SK-MEL-5 (cell line): ENCODE data around the gene PRR36. TPM values are rescaled to one million over a fixed set of nuclear protein-coding genes. Genes with fewer than 3 reads are reported as not detected.
"Not testable (repeated sequence)": the region's sequence is repeated elsewhere in the genome, so short reads cannot be mapped to it uniquely, and the experiment has no call there.

ENCODE experiments used
- DNase-seq: peaks from one replicate; pipeline ENCODE4 v3.0.0-alpha.2; 2016; ENCODE audit warnings: low read depth, low spot score
- in situ Hi-C: cut with HindIII; loops from 2 replicates; pipeline ENCODE4 v1.10.0; 2016; ENCODE audit warnings: low sequenced_read_pairs, high pct_unique_total_duplicates, low pct_unique_long_range_greater_than_20kb
- polyA plus RNA-seq, 2 experiments: library from polyadenylated mRNA; depleted of rRNA; stranded (reverse); fragments of >200 nt; gene quantifications; 2 replicates each; pipeline ENCODE4 v1.2.3, GENCODE V29; 2015
- total RNA-seq: library from RNA; depleted of rRNA; stranded (reverse); fragments of >200 nt; shearing (Covaris generic); gene quantifications from 2 replicates; pipeline ENCODE4 v1.2.3, GENCODE V29; 2014; rRNA removed

PRR36 gene
- 0.72 TPM in 1 of 2 replicates, not detected in the other for total RNA-seq
- 0.18 and 0.33 TPM in 2 replicates for polyA plus RNA-seq (2015; cell fraction: cytosol; rRNA removed)
- 0.36 TPM in 1 of 2 replicates, not detected in the other for polyA plus RNA-seq (2015; cell fraction: nucleus; rRNA removed)

DNA sequence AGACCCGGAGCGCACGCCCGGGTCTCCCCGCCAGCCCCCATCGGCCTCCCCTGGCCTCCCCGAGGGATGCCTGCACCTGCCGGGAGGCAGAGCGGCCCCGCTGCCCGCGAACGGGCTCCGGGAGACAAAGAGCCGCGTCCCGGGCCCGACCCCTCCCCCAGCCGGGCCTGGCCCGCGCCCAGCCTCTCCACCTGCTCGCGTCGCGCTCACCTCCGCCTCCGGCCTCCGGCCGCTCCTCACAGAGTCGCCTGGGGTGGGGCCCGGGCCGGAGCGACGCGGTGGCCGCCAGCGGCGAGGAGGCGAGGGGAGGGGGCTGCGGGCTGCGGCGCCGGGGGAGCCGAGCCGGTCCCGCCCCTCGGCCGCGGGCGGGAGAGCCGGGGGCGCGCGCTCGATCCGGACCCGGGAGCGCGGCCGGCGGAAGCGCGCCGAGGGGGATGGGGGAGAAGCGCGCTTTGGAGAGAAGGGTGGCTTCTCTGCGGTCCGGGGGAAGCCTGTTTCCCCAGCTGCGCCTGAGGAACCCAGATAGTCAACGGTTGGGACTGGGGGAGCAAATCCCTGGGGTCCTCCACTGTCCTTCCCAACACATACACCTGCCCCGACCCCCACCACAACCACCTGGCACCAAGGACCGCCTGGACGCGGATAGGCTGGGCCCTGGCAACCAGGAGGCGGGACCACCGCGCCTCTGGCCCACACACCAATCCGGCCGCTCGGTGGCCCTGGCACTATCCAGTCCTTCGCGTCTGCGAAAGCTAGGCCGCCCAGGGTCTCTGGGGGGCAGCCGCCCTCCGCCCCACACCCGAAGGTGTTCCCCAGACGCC lies at the start of gene PRR36:
Gene PRR36 (minus strand): TSS at position 315 of the 821 bp plus-strand sequence. CDS start 701 bp downstream, outside the sequence.
- DNase-seq = peak; percentile 47
- in situ Hi-C loops = no loop called here

DNA sequence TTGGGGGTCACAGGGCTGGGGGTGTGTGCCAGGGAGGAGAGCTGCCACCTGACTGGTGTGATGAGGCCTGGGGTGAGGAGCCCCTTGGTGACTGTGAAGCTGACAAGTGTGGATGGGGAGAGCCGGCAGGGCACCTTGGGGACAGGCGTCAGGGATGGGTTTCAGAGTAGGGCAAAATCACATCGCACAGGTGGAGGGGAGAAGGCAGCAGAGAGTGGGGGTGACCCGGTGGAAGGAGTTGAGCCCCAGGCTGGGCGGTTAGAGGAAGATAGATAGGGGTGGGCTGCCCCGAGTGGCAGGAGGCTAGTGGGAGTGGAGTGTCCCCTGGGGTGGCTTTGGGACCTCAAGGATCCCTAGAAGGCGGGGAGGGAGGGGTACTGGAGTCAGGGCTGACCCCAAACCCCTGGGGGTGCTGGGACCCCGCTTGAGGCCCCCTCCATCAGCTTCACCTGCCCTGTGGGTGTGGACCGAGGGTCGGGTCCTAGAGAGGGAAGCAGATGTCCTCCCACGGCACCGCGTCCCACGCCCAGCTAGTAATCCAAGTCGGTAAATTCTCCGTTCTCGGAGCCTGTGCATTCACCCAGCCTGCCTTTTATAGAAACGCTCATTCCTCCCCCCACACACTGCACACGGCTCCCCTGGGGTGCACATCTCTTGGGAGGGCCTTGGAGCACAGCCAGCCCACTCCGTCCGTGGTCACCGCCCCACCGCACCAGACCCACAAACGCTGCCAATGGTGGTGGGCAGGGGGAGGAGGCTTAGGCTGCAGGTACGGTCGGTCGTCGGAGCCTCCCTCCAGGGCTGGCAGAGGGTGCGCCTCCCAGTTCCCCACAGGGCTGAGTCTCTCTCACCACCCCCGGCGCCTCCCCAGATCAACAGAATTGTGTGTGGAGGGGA lies 49.4 kb upstream of the PRR36 start:
- in situ Hi-C loops = no loop called here
- no peak for DNase-seq

DNA sequence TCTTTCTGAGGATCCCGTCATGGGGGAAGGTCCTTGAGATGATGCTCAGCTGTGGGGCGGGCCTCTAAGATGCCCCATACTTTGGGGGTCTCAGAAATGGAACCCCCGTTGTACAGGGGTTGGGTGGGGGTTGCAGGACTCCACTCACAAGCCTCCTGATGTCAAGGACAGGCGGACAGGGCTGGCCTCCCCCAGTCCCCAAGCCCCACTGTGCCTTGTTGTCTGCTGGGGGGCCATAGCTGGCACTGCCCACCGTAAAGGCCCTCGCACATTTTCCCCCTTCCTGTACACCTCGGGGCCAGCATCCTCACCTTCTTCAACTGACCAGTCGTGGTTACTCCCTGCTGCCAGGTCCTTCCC lies 48.6 kb upstream of the PRR36 start:
- DNase-seq = no peak
- in situ Hi-C loops = no loop called here

DNA sequence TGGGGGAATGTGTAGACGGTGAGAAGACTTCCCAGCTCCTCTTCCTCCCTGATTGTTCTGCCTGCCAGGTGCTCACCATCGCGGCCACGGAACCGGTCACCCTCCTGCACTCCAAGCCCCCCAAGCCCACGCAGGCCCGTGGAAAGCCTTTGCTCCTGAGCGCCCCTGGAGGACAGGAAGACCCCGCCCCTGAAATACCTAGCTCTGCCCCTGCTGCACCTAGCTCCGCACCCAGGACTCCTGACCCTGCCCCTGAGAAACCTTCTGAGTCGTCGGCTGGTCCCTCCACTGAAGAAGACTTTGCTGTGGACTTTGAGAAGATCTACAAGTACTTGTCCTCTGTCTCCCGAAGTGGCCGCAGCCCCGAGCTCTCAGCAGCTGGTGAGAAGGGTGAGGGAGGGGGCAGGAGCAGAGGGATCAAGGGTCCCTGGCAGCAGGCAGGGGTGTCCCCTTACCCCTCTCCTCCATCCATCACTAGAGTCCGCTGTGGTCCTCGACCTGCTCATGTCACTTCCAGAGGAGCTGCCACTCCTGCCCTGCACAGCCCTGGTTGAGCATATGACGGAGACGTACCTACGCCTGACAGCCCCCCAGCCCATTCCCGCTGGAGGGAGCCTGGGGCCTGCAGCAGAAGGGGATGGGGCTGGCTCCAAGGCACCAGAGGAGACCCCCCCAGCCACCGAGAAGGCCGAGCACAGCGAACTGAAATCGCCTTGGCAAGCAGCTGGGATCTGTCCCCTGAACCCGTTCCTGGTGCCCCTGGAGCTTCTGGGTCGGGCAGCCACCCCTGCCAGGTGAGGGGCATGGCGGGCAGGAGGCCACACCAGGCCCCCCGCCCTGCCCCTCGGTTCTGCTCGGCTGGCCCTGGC lies 48.0 kb upstream of the PRR36 start:
- DNase-seq = no peak
- in situ Hi-C loops = no loop called here

DNA sequence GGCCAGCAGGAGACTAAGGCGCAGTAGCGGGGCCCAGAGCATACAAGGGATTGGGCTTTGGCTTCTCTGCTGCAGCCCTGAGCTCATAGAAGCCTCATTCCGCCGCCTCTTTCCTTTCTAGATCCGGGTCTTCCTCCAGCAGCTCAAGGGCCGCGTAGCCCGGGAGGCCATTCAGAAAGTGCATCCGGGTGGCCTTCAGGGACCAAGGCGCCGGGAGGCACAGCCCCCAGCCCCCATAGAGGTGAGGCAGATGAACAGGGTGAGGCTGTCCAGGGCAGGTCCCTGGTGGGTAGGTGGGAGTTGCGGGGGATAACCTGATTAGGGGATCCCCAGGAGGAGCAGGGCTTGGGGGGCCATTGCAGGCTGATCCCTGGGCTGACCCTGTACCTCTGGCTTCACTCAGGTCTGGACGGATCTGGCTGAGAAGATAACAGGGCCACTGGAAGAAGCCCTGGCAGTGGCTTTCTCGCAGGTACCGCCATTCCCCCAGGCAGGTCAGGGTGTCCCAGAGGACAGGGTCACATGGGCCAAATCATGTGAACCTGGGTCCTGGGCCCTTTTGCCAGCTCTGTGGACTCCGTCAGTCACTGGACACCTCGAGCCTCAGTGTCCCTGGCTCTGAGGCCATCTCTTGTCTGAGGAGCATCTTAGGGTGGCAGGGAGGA lies 47.2 kb upstream of the PRR36 start:
- DNase-seq = no peak
- in situ Hi-C loops = no loop called here

DNA sequence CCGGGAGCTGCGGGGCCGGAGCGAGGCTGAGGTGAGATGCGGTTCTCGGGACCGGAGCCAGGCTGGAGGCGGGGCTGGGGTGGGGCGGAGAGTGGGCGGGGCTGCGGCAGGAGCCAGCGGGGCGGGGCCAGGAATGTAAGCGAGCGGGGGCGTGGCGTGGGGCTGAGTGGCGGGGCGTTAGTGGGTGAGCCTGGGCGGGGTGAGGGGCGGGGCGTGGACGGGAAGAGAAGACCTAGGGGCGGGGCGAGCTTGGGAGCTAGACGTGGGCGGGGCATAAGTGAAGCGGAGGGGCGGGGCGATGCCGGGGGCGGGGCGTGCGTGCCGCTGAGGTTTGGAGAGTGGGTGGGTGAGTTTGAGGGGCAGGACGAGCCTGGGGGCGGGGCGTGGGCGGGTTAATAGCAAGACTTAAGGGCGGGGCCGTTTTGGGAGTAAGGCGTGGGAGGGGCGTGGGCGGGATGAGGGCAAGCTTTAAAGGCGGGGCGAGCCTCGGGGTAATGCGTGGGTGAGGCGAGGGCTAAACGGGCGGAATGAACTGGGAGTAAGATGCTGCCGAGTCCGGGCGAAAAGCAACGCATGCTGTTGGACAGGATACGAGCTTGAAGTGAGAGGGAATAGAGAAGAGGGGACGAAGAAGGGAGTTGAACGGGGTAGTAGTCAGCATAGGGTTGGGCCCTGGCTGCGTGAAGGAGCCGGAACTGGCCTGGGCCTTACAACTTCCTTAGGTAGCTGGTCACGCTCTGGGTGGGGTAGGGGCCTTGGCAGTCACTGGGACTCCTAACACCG lies 46.5 kb upstream of the PRR36 start:
- in situ Hi-C loops = no loop called here
- peak; percentile 93 for DNase-seq

DNA sequence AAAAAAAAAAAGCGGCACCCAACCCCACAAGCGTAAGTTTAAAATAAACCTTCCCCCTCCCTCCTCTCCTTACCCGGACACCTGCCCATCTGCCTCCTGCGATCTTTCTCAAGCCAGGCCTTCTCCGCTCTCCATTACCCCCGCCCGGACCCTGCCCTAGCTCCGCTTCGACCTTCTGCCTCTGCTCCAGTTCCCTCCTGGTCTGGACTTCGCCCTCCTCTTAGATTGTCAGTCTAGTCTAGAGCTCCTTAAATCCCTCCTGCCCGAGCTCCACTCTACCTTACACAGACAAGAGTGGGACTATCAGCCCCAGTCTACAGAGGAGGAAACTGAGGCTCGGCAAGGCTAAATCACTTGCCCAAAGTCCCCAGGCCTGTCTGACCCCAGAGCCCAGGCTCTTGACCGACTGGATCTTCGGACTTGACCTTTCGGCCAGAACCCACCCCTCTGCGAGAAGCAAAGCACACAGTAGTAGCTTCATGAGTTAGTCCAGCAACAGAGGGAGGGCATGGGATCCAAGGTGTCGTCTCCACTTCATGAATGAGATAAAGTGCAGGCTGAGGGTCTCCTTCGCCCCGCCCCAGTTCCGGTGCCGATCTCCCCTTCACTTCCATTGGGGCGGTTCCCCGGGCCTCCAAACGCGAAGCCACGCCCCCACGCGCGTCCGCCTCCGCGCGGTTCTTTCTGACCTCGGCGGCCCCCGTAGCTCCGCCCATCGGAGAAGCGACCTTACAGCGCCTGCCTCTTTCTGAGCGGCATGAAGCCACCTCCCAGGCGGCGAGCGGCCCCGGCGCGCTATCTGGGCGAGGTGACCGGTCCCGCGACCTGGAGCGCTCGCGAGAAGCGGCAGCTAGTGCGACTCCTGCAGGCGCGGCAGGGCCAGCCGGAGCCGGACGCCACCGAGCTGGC lies 45.7 kb upstream of the PRR36 start, which contains the start of gene SNAPC2:
Gene SNAPC2 (plus strand): TSS at position 729 of the 909 bp plus-strand sequence. CDS start 29 bp downstream, at position 758.
- DNase-seq = peak; percentile 88
- in situ Hi-C loops = no loop called here

DNA sequence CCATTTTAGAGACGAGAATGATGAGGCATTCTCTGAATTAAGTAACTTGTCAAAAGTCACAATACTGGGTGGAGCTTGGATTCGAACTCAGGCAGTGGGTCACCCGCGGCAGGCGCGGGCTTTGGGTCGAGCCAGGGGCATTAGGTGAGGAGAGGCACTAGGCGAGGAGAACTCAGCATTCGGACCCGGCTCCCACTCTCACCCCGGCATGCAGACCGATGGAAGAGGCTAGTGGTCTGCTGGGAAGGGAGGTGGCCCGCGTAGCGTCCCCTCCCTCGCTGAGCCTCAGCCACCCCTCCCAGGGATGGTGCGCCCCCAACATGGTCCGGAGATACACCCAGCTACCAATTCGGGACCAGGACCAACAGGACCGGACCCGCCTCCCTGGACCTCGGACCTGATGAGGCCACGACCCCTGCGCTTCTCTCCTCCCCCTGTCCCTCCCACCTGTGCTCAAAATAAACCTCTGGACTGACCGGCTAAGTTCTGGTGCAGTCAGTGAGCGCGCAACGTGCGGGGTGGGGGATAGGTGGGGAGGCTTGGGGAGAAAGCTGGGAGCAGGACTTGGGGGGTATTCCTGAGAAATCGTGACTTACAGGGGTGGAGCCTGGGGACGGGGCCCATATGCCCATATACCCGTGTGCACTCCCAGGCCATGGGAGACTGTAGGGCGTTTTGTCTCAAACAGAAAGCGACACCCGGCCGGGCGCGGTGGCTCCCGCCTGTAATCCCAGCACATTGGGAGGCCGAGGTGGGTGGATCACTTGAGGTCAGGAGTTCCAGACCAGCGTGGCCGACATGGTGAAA lies 44.6 kb upstream of the PRR36 start:
- no peak for DNase-seq
- in situ Hi-C loops = no loop called here

DNA sequence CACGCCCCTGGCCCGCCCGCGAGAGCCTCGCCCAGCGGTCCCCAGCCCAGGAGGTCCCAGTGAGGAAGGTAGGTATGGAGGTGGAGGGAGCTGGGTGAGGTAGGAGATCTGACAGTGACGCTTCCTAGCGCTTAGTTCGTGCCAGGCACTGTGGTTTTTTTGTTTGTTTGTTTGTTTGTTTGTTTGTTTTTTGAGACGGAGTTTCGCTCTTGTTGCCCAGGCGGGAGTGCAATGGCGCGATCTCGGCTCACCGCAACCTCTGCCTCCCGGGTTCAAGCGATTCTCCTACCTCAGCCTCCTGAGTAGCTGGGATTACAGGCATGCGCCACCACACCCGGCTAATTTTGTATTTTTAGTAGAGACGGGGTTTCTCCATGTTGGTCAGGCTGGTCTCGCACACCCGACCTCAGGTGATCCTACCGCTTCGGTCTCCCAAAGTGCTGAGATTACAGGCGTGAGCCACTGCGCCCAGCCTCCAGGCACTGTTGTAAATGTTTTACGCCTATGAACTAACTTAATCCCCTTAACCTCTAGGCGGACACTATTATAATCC lies 43.9 kb upstream of the PRR36 start:
- DNase-seq, in situ Hi-C loops: not testable (repeated sequence)

DNA sequence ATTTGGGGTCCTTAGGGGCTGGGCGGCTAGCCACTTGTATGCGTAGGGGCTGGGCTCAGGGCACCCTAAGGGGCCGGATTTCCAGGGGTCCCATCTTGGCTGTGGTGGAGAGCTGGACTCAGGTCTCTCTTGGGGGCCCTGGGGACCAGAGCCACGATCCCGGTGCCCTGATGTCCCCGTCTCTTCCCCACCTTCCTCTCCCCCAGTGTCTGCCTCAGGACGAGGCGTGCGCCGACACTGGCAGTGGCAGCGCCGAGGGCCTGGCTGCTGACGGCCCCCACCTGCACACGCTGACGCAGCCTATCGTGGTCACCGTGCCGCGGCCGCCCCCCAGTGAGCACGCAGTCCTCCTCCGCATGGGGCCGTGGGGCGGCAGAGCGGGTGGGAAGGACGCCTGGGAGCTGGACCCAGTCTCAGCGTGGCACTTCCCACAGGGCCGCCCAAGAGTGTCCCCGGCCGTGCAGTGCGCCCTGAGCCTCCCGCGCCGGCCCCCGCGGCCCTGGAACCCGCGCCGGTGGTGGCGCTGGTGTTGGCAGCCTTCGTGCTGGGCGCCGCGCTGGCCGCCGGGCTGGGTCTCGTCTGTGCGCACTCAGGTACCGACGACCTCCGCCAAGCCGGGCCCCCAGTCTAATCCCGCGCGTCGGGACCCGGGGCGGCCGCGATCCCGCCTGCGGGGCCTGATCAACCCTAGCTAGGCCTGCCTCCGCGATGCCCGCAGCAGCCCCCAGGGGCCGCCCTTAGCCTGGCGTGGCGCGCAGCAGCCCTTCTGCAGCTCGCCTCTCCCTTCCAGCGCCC lies 43.3 kb upstream of the PRR36 start:
- no peak for DNase-seq
- in situ Hi-C loops = no loop called here

DNA sequence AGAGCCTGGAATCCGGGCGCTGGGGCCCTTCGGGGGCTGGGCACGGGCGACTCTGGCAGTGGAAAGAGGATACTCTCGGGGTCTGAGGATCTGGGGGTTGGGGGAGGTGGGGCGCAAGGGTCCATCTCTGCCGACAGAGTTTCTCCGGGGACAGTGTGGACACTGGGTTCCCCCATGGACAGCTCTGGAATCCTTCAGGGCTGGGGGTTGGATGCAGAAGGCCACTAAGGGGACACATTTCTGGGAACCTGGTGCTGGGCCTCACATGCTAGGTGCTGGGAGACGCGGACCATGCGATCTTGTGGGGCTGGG lies 42.7 kb upstream of the PRR36 start:
- DNase-seq = no peak
- in situ Hi-C loops = no loop called here

DNA sequence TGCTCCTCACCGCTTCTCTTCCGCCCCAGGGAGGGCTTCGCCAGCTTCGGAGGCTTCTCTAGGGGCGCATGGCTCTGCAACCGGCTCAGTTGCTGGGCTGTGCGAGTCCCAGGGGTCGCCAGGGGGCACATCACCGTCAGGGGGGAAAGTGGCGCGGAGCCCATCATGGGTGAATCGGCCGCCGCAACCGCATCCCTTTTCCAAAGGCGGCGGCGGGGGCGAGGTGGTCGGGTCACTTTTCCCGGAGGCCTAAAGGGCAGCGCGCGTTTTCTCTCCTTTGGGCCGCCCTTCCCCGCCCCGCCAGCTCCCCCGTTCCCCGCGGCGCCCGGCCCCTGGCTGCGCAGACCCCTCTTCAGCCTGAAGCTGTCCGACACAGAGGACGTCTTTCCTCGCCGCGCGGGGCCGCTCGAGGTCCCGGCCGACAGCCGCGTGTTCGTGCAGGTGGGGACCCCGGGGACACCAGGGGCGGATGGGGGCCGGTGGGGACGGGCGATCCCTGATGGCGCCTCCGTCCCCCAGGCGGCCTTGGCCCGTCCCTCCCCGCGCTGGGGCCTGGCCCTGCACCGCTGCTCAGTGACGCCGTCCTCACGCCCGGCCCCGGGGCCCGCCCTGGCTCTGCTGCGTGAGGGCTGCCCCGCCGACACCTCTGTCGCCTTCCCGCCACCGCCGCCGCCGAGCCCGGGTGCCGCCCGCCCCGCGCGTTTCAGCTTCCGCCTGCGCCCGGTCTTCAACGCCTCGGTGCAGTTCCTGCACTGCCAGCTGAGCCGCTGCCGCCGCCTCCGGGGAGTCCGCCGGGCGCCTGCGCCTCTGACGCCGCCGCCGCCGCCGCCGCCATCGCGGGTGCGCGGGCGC lies 42.1 kb upstream of the PRR36 start:
- no peak for DNase-seq
- in situ Hi-C loops = no loop called here
